Loucy (cell line): ENCODE data around the gene HLA-DOA.

ENCODE experiments used
- H2AFZ ChIP-seq: fragments of 200-600 bp; sonication (generic); 2 replicates; pipeline ENCODE4 v1.6.0; 2016; ENCODE audit warnings: antibody characterized with exemption, mild to moderate bottlenecking, low read length, moderate library complexity
- H3F3A ChIP-seq: fragments of 200-600 bp; 2 replicates; pipeline ENCODE4 v1.6.0; 2016; ENCODE audit warnings: antibody characterized with exemption, low read depth, mild to moderate bottlenecking
- H3K27me3 ChIP-seq: fragments of 200-600 bp; sonication (generic); 2 replicates; pipeline ENCODE4 v1.6.1; 2014; ENCODE audit warnings: low read length, mild to moderate bottlenecking; ENCODE audit not compliant: insufficient read depth, poor library complexity, severe bottlenecking
- H3K36me3 ChIP-seq: fragments of 200-600 bp; sonication (generic); 2 replicates; pipeline ENCODE4 v1.6.1; 2016; ENCODE audit warnings: low read length; ENCODE audit not compliant: insufficient read depth
- H3K4me1 ChIP-seq: fragments of 200-600 bp; sonication (generic); 2 replicates; pipeline ENCODE4 v1.5.1; 2014; ENCODE audit warnings: low read length, mild to moderate bottlenecking; ENCODE audit not compliant: insufficient read depth, poor library complexity, severe bottlenecking
- H3K4me2 ChIP-seq: fragments of 200-600 bp; sonication (generic); 2 replicates; pipeline ENCODE4 v1.6.0; 2014; ENCODE audit warnings: antibody characterized with exemption, low read length, low read depth, mild to moderate bottlenecking; ENCODE audit not compliant: poor library complexity, severe bottlenecking
- H3K4me3 ChIP-seq: fragments of 200-600 bp; sonication (generic); 2 replicates; pipeline ENCODE4 v1.5.1; 2014; ENCODE audit warnings: low read length, mild to moderate bottlenecking, mixed read lengths; ENCODE audit not compliant: poor library complexity, severe bottlenecking
- H3K79me2 ChIP-seq: fragments of 200-600 bp; sonication (generic); 2 replicates; pipeline ENCODE4 v1.6.1; 2014; ENCODE audit warnings: low read length; ENCODE audit not compliant: insufficient read depth
- H3K9ac ChIP-seq: fragments of 200-600 bp; sonication (generic); 2 replicates; pipeline ENCODE4 v1.6.0; 2014; ENCODE audit warnings: mild to moderate bottlenecking, low read depth, low read length, moderate library complexity; ENCODE audit not compliant: poor library complexity, severe bottlenecking
- H3K9me2 ChIP-seq: fragments of 200-600 bp; sonication (generic); replicated peaks from 2 replicates; pipeline ENCODE4 v1.6.1; 2016; ENCODE audit warnings: low read depth, low read length, mixed read lengths
- H3K9me3 ChIP-seq: fragments of 200-600 bp; sonication (generic); 2 replicates; pipeline ENCODE4 v1.6.1; 2014; ENCODE audit warnings: mild to moderate bottlenecking, antibody characterized with exemption, low read length, low read depth; ENCODE audit not compliant: insufficient read depth
- H4K20me1 ChIP-seq: fragments of 200-600 bp; sonication (generic); 2 replicates; pipeline ENCODE4 v1.6.0; 2014; ENCODE audit warnings: antibody characterized with exemption, low read length, mild to moderate bottlenecking; ENCODE audit not compliant: insufficient read depth, poor library complexity, severe bottlenecking
- CTCF ChIP-seq: fragments of 200-600 bp; sonication (generic); conservative IDR thresholded peaks from 2 replicates; pipeline ENCODE4 v1.5.1; 2014; ENCODE audit warnings: mild to moderate bottlenecking, antibody characterized with exemption, low read length
- EZH2phosphoT487 ChIP-seq: fragments of 200-600 bp; IDR thresholded peaks from 2 replicates; pipeline ENCODE4 v1.6.1; 2018; ENCODE audit warnings: antibody characterized with exemption, mild to moderate bottlenecking, moderate library complexity, borderline replicate concordance

The HLA-DOA gene

GRCh38 chr6:32954267-32954666, 55.1 kb downstream of the HLA-DOA start:
- Histone ChIP-seq H2AFZ (no peak overlapping the region), H3K9me3 (no peaks in the 10 kb centered on the region), H3F3A (no peaks in the 10 kb centered on the region), H3K4me3 (no peak overlapping the region), H3K9me2 (no peaks in the 10 kb centered on the region), H3K9ac (no peak overlapping the region), H4K20me1 (no peaks in the 10 kb centered on the region), H3K79me2 (no peaks in the 10 kb centered on the region), H3K4me2 (no peak overlapping the region), H3K36me3 (no peaks in the 10 kb centered on the region), H3K4me1 (peaks cover 16% of the 10 kb centered on the region), H3K27me3 (no peaks in the 10 kb centered on the region)
- TF ChIP-seq EZH2phosphoT487: no peak
- no peak for TF ChIP-seq CTCF
